H1 (cell line): ENCODE results near the gene INPPL1. TPM values are rescaled to one million over a fixed set of nuclear protein-coding genes. Genes with fewer than 3 reads are reported as not detected.
A peak's percentile ranks its signal among the peaks of the same experiment; 100 is the strongest.

ENCODE experiments used
- CTCF ChIA-PET: fragments of 300-600 bp; sonication (Branson Sonifier 250); formaldehyde crosslinking; loops from one replicate; lab custom pipeline; 2021; ENCODE audit not compliant: partially characterized antibody; lab: Charles Lee
- POLR2A ChIA-PET: fragments of 300-600 bp; sonication (Branson Sonifier 250); formaldehyde crosslinking; loops from one replicate; lab custom pipeline; 2021; ENCODE audit warnings: inconsistent platforms; ENCODE audit not compliant: partially characterized antibody; lab: Charles Lee
- DNase-seq, 2 experiments: peaks; one replicate each; pipeline versions ENCODE4 v3.0.0 to v3.0.0-alpha.2; 2010 to 2022; ENCODE audit warnings: low spot score in 2 of 2, low read depth in 1 of 2, mixed read lengths in 1 of 2
- FAIRE-seq: peaks from 2 replicates; lab custom pipeline; 2011; peaks lifted over from hg19 to GRCh38; lab: Jason Lieb, UNC
- H2AFZ ChIP-seq: 2 replicates; pipeline ENCODE4 v1.8.1; 2012; ENCODE audit warnings: low read length, inconsistent platforms
- H2AK5ac ChIP-seq: 2 replicates; pipeline ENCODE4 v1.6.1; 2013; ENCODE audit warnings: low read depth, low read length
- H2BK120ac ChIP-seq: replicated peaks from 2 replicates; pipeline ENCODE3; 2013; ENCODE audit warnings: low read depth, low read length, inconsistent platforms
- H2BK12ac ChIP-seq: 2 replicates; pipeline ENCODE4 v1.6.1; 2013; ENCODE audit warnings: low read depth, low read length
- H2BK15ac ChIP-seq: 2 replicates; pipeline ENCODE4 v1.6.1; 2013; ENCODE audit warnings: low read length
- H2BK20ac ChIP-seq: 2 replicates; pipeline ENCODE4 v1.6.1; 2013; ENCODE audit warnings: low read length
- H2BK5ac ChIP-seq: 2 replicates; pipeline ENCODE4 v1.6.1; 2013; ENCODE audit warnings: low read depth, low read length
- H3K14ac ChIP-seq: 2 replicates; pipeline ENCODE4 v1.6.1; 2013; ENCODE audit warnings: inconsistent platforms; ENCODE audit not compliant: insufficient read length
- H3K18ac ChIP-seq: 2 replicates; pipeline ENCODE4 v1.6.1; 2013; ENCODE audit warnings: low read length; ENCODE audit errors: extremely low read depth
- H3K23ac ChIP-seq: 2 replicates; pipeline ENCODE4 v1.6.1; 2013; ENCODE audit warnings: inconsistent platforms; ENCODE audit not compliant: insufficient read length
- H3K23me2 ChIP-seq: 2 replicates; pipeline ENCODE4 v1.6.1; 2013; ENCODE audit warnings: low read depth, low read length
- H3K27ac ChIP-seq: 2 replicates; pipeline ENCODE4 v1.6.1; 2011; ENCODE audit warnings: low read depth, low read length, inconsistent platforms
- H3K27me3 ChIP-seq, 4 experiments: replicated peaks in 1 of 4; 1 replicate in 1 of 4; 2 replicates in 3 of 4; pipeline versions ENCODE4 v1.6.1 to v1.8.1; 2011 to 2013; ENCODE audit warnings: low read length in 3 of 4, mild to moderate bottlenecking in 3 of 4, inconsistent platforms in 2 of 4, mixed read lengths in 2 of 4, moderate library complexity in 1 of 4; ENCODE audit not compliant: control insufficient read depth in 3 of 4, insufficient read depth in 3 of 4; ENCODE audit errors: extremely low read depth in 1 of 4
- H3K36me3 ChIP-seq, 4 experiments: 2 replicates each; pipeline versions ENCODE4 v1.6.1 to v1.8.1; 2011 to 2013; ENCODE audit warnings: mild to moderate bottlenecking in 4 of 4, low read length in 3 of 4, moderate library complexity in 2 of 4, control low read depth in 1 of 4, inconsistent platforms in 1 of 4; ENCODE audit not compliant: insufficient read depth in 4 of 4, control insufficient read depth in 2 of 4
- H3K4ac ChIP-seq: replicated peaks from 2 replicates; pipeline ENCODE3; 2013; ENCODE audit warnings: low read length, low read depth, mixed read lengths, inconsistent platforms; ENCODE audit not compliant: insufficient read length
- H3K4me1 ChIP-seq, 4 experiments: replicated peaks in 1 of 4; 1 replicate in 1 of 4; 2 replicates in 3 of 4; pipeline versions ENCODE4 v1.6.1 to v1.8.1; 2011 to 2013; ENCODE audit warnings: low read length in 3 of 4, inconsistent platforms in 2 of 4, mixed read lengths in 1 of 4; ENCODE audit not compliant: insufficient read depth in 4 of 4, control insufficient read depth in 3 of 4
- H3K4me2 ChIP-seq, 2 experiments: 2 replicates each; pipeline versions ENCODE4 v1.6.1 to v1.8.1; 2011 to 2013; ENCODE audit warnings: low read depth in 2 of 2, low read length in 2 of 2, control low read depth in 1 of 2, inconsistent platforms in 1 of 2, mild to moderate bottlenecking in 1 of 2; ENCODE audit not compliant: insufficient read depth in 1 of 2
- H3K4me3 ChIP-seq, 4 experiments: fragments of 200-600, 300-600 bp in 1 of 4; sonication (generic), shearing (Covaris generic), sonication (Bioruptor Twin) in 1 of 4; 2 replicates each; pipeline versions ENCODE4 v1.5.1 to v1.8.1; 2011 to 2016; ENCODE audit warnings: low read length in 4 of 4, low read depth in 3 of 4, control low read depth in 2 of 4, inconsistent platforms in 2 of 4, mild to moderate bottlenecking in 2 of 4, mixed read lengths in 1 of 4, moderate library complexity in 1 of 4; ENCODE audit not compliant: insufficient read depth in 2 of 4; ENCODE audit errors: extremely low read depth in 1 of 4
- H3K56ac ChIP-seq: replicated peaks from 2 replicates; pipeline ENCODE3; 2013; ENCODE audit warnings: low read depth, mild to moderate bottlenecking, mixed read lengths, low read length, inconsistent platforms; ENCODE audit not compliant: insufficient read length
- H3K79me1 ChIP-seq: 2 replicates; pipeline ENCODE4 v1.6.1; 2013; ENCODE audit warnings: low read depth, low read length, control low read depth
- H3K79me2 ChIP-seq, 2 experiments: 2 replicates each; pipeline versions ENCODE4 v1.6.1 to v1.8.1; 2012 to 2013; ENCODE audit warnings: low read length in 2 of 2, mild to moderate bottlenecking in 2 of 2, inconsistent platforms in 1 of 2; ENCODE audit not compliant: insufficient read depth in 2 of 2, control insufficient read depth in 1 of 2
- H3K9ac ChIP-seq, 4 experiments: replicated peaks in 1 of 4; 1 replicate in 1 of 4; 2 replicates in 3 of 4; pipeline versions ENCODE4 v1.6.1 to v1.8.1; 2011 to 2013; ENCODE audit warnings: low read depth in 3 of 4, low read length in 3 of 4, control low read depth in 2 of 4, mild to moderate bottlenecking in 2 of 4, moderate library complexity in 2 of 4, inconsistent platforms in 1 of 4; ENCODE audit errors: extremely low read depth in 1 of 4
- H3K9me3 ChIP-seq, 2 experiments: 2 replicates each; pipeline versions ENCODE4 v1.6.1 to v1.8.1; 2012 to 2013; ENCODE audit warnings: mild to moderate bottlenecking in 2 of 2, moderate library complexity in 2 of 2, control low read depth in 1 of 2, inconsistent platforms in 1 of 2, low read depth in 1 of 2, low read length in 1 of 2, mixed read lengths in 1 of 2; ENCODE audit not compliant: insufficient read depth in 2 of 2
- H4K20me1 ChIP-seq, 2 experiments: replicated peaks in 1 of 2; 2 replicates each; pipeline versions ENCODE3 to v1.8.1; 2011 to 2013; ENCODE audit warnings: inconsistent platforms in 2 of 2, low read length in 2 of 2, mild to moderate bottlenecking in 1 of 2; ENCODE audit not compliant: insufficient read depth in 2 of 2, control insufficient read depth in 1 of 2
- H4K5ac ChIP-seq: 2 replicates; pipeline ENCODE4 v1.6.1; 2013; ENCODE audit warnings: low read length, low read depth, mixed read lengths, inconsistent platforms; ENCODE audit not compliant: insufficient read length
- H4K8ac ChIP-seq: 2 replicates; pipeline ENCODE4 v1.8.0; 2013; ENCODE audit warnings: mild to moderate bottlenecking, moderate library complexity, low read length, inconsistent platforms; ENCODE audit not compliant: insufficient read depth; ENCODE audit errors: extremely low read depth
- H4K91ac ChIP-seq: replicated peaks from 2 replicates; pipeline ENCODE3; 2013; ENCODE audit warnings: low read length, mixed read lengths, inconsistent platforms; ENCODE audit not compliant: insufficient read length
- KDM1A ChIP-seq: fragments of 200-600, 300-600 bp; sonication (generic); IDR thresholded peaks from 2 replicates; pipeline ENCODE4 v1.7.1; 2016; ENCODE audit warnings: mild to moderate bottlenecking, low read length, borderline replicate concordance
- RXRA ChIP-seq: IDR thresholded peaks from 2 replicates; pipeline ENCODE4 v1.6.1; 2011; ENCODE audit warnings: low read depth, mild to moderate bottlenecking, low read length, moderate library complexity; ENCODE audit not compliant: insufficient read depth
- WGBS, 2 experiments: shearing (Covaris generic) in 1 of 2; methylation state at CpG; one replicate each; pipeline versions ENCODE4 v1.1.6 to v1.1.7; 2013 to 2015; ENCODE audit warnings: low lambda C conversion rate in 2 of 2, mixed read lengths in 2 of 2, inconsistent platforms in 1 of 2, low coverage in 1 of 2, missing lambda C conversion rate in 1 of 2; ENCODE audit not compliant: insufficient replicate concordance in 2 of 2, insufficient coverage in 1 of 2, insufficient read length in 1 of 2; ENCODE audit errors: extremely low coverage in 1 of 2, missing lambda C conversion rate in 1 of 2; 5-methylcytosine and 5-hydroxymethylcytosine counted together
- polyA plus RNA-seq, 7 experiments: library from polyadenylated mRNA; depleted of rRNA in 3 of 7; stranded (reverse) in 5 of 7; unstranded in 2 of 7; fragments of >200 nt in 5 of 7; fragments of 200-250 nt in 2 of 7; gene quantifications; 1 replicate in 5 of 7; 2 replicates in 1 of 7; 4 replicates in 1 of 7; pipeline versions ENCODE4 v1.2.1 to v1.2.3, GENCODE V29; 2011 to 2013; ENCODE audit warnings: missing spikeins in 2 of 7, mixed read lengths in 2 of 7
- total RNA-seq: library from RNA; stranded (reverse); fragmentation: NEBNext Ultra II Directional; extraction: Animal tissue kit (Norgen Biotek cat#: 25700); gene quantifications from 2 replicates; pipeline ENCODE4 v1.2.1, GENCODE V29; 2021

INPPL1 gene
- total and polyA plus RNA-seq, 2 of the 8 experiments (the other 6 are each of a cell fraction or from before 2014, with no cell fraction given) = 54.5 to 79.5 TPM

GRCh38 chr11:72259490-72259889 is 34.9 kb downstream of the INPPL1 start:
- DNase-seq (no peak), FAIRE-seq (no peak)
- no peak overlapping the region for H3K27ac ChIP-seq
- no peak overlapping the region for H2AFZ ChIP-seq
- no peak overlapping the region for H3K4me3 ChIP-seq
- H2BK5ac ChIP-seq = no peak overlapping the region
- no peak overlapping the region for H2BK120ac ChIP-seq
- H4K91ac ChIP-seq = no peak overlapping the region
- no peak overlapping the region for H3K4ac ChIP-seq
- WGBS, 2 experiments = 88% methylated on average over 2 of the region's 2 CpGs; no CpG with 5 or more reads in 1 of the 2 experiments
- H2BK15ac ChIP-seq = no peak overlapping the region
- no peaks in the 10 kb centered on the region for H3K79me1 ChIP-seq
- peaks cover 0 to 4% (median 0%) of the 10 kb centered on the region in 4 experiments; a peak in 1 of 7 replicates for H3K4me1 ChIP-seq
- no peak overlapping the region for H2BK20ac ChIP-seq
- H3K18ac ChIP-seq = no peak overlapping the region
- 0 out of 2 replicates have a peak, but pooled peaks have one; percentile 44 for TF ChIP-seq KDM1A
- TF ChIP-seq RXRA = no peak
- H4K20me1 ChIP-seq = no peaks in the 10 kb centered on the region
- H3K9me3 ChIP-seq = 0 out of 4 replicates have a peak, but pooled peaks cover 0 to under 1% of the 10 kb centered on the region in 2 experiments
- POLR2A ChIA-PET = no interaction called here
- no peak overlapping the region for H4K8ac ChIP-seq
- H3K36me3 ChIP-seq = no peaks in the 10 kb centered on the region
- CTCF ChIA-PET = interaction anchor here (0.8 to 2.1 kb wide), 6 partner anchors 11 to 174 kb away, joined by 3 to 8 read pairs (median 4); no protein-coding TSS in a partner anchor
- H2BK12ac ChIP-seq = no peak overlapping the region
- no peak overlapping the region for H4K5ac ChIP-seq
- H3K56ac ChIP-seq = no peak overlapping the region
- no peaks in the 10 kb centered on the region; a peak in 1 of 7 replicates for H3K27me3 ChIP-seq
- H3K14ac ChIP-seq = no peak overlapping the region
- H3K79me2 ChIP-seq = no peaks in the 10 kb centered on the region
- no peaks in the 10 kb centered on the region for H3K23me2 ChIP-seq
- no peak overlapping the region for H3K23ac ChIP-seq
- no peak overlapping the region for H3K4me2 ChIP-seq
- H3K9ac ChIP-seq = no peak overlapping the region
- H2AK5ac ChIP-seq = no peak overlapping the region
